Epithelial cell of proximal tubule (primary cell): ENCODE data around the gene TCF25. TPM values are rescaled to one million over a fixed set of nuclear protein-coding genes. Genes with fewer than 3 reads are reported as not detected.

Source experiments
- DNase-seq: peaks from one replicate; pipeline ENCODE4 v3.0.0-alpha.2; 2011; ENCODE audit warnings: low read depth
- H3K4me3 ChIP-seq: 2 replicates; pipeline ENCODE4 v1.5.1; 2011; ENCODE audit warnings: low read depth, mild to moderate bottlenecking, low read length
- CTCF ChIP-seq: conservative IDR thresholded peaks from 2 replicates; pipeline ENCODE4 v1.5.1; 2012; ENCODE audit warnings: low read depth, mild to moderate bottlenecking, low read length
- total RNA-seq: library from RNA; depleted of rRNA; stranded (reverse); fragments of >200 nt; gene quantifications from 2 replicates; pipeline ENCODE4 v1.2.3, GENCODE V29; 2015

The TCF25 gene
- total RNA-seq, 1 donor from 2014 or later = 192 TPM

- DNase-seq = no peak
- TF ChIP-seq CTCF = no peak
- no peak overlapping the region for H3K4me3 ChIP-seq
Observed at GRCh38 chr16:89842471-89843408, 30.7 kb upstream of the TCF25 start.

- H3K4me3 ChIP-seq = no peak overlapping the region
- no peak for TF ChIP-seq CTCF
- DNase-seq = no peak
Observed at GRCh38 chr16:89843409-89844350, 29.7 kb upstream of the TCF25 start.

- no peak overlapping the region for H3K4me3 ChIP-seq
- no peak for TF ChIP-seq CTCF
- DNase-seq = no peak
Observed at GRCh38 chr16:89844739-89845339, 28.6 kb upstream of the TCF25 start.

GRCh38 chr16:89845417-89845816 is 28.0 kb upstream of the TCF25 start:
- DNase-seq = no peak
- H3K4me3 ChIP-seq = no peak overlapping the region
- TF ChIP-seq CTCF = no peak

- no peak for DNase-seq
- no peak for TF ChIP-seq CTCF
- H3K4me3 ChIP-seq = no peak overlapping the region
Observed at GRCh38 chr16:89847051-89847939, 26.1 kb upstream of the TCF25 start.

- H3K4me3 ChIP-seq = no peak overlapping the region
- no peak for TF ChIP-seq CTCF
- no peak for DNase-seq
Observed at GRCh38 chr16:89847940-89848297, 25.5 kb upstream of the TCF25 start.
